Loucy (cell line): ENCODE data around the gene RAB27A.

Experiments used
- H2AFZ ChIP-seq: fragments of 200-600 bp; sonication (generic); 2 replicates; pipeline ENCODE4 v1.6.0; 2016; ENCODE audit warnings: antibody characterized with exemption, mild to moderate bottlenecking, low read length, moderate library complexity
- H3F3A ChIP-seq: fragments of 200-600 bp; 2 replicates; pipeline ENCODE4 v1.6.0; 2016; ENCODE audit warnings: antibody characterized with exemption, low read depth, mild to moderate bottlenecking
- H3K27me3 ChIP-seq: fragments of 200-600 bp; sonication (generic); 2 replicates; pipeline ENCODE4 v1.6.1; 2014; ENCODE audit warnings: low read length, mild to moderate bottlenecking; ENCODE audit not compliant: insufficient read depth, poor library complexity, severe bottlenecking
- H3K36me3 ChIP-seq: fragments of 200-600 bp; sonication (generic); 2 replicates; pipeline ENCODE4 v1.6.1; 2016; ENCODE audit warnings: low read length; ENCODE audit not compliant: insufficient read depth
- H3K4me1 ChIP-seq: fragments of 200-600 bp; sonication (generic); 2 replicates; pipeline ENCODE4 v1.5.1; 2014; ENCODE audit warnings: low read length, mild to moderate bottlenecking; ENCODE audit not compliant: insufficient read depth, poor library complexity, severe bottlenecking
- H3K4me2 ChIP-seq: fragments of 200-600 bp; sonication (generic); 2 replicates; pipeline ENCODE4 v1.6.0; 2014; ENCODE audit warnings: antibody characterized with exemption, low read length, low read depth, mild to moderate bottlenecking; ENCODE audit not compliant: poor library complexity, severe bottlenecking
- H3K4me3 ChIP-seq: fragments of 200-600 bp; sonication (generic); 2 replicates; pipeline ENCODE4 v1.5.1; 2014; ENCODE audit warnings: low read length, mild to moderate bottlenecking, mixed read lengths; ENCODE audit not compliant: poor library complexity, severe bottlenecking
- H3K79me2 ChIP-seq: fragments of 200-600 bp; sonication (generic); 2 replicates; pipeline ENCODE4 v1.6.1; 2014; ENCODE audit warnings: low read length; ENCODE audit not compliant: insufficient read depth
- H3K9ac ChIP-seq: fragments of 200-600 bp; sonication (generic); 2 replicates; pipeline ENCODE4 v1.6.0; 2014; ENCODE audit warnings: mild to moderate bottlenecking, low read depth, low read length, moderate library complexity; ENCODE audit not compliant: poor library complexity, severe bottlenecking
- H3K9me2 ChIP-seq: fragments of 200-600 bp; sonication (generic); replicated peaks from 2 replicates; pipeline ENCODE4 v1.6.1; 2016; ENCODE audit warnings: low read depth, low read length, mixed read lengths
- H3K9me3 ChIP-seq: fragments of 200-600 bp; sonication (generic); 2 replicates; pipeline ENCODE4 v1.6.1; 2014; ENCODE audit warnings: mild to moderate bottlenecking, antibody characterized with exemption, low read length, low read depth; ENCODE audit not compliant: insufficient read depth
- H4K20me1 ChIP-seq: fragments of 200-600 bp; sonication (generic); 2 replicates; pipeline ENCODE4 v1.6.0; 2014; ENCODE audit warnings: antibody characterized with exemption, low read length, mild to moderate bottlenecking; ENCODE audit not compliant: insufficient read depth, poor library complexity, severe bottlenecking
- CTCF ChIP-seq: fragments of 200-600 bp; sonication (generic); conservative IDR thresholded peaks from 2 replicates; pipeline ENCODE4 v1.5.1; 2014; ENCODE audit warnings: mild to moderate bottlenecking, antibody characterized with exemption, low read length
- EZH2phosphoT487 ChIP-seq: fragments of 200-600 bp; IDR thresholded peaks from 2 replicates; pipeline ENCODE4 v1.6.1; 2018; ENCODE audit warnings: antibody characterized with exemption, mild to moderate bottlenecking, moderate library complexity, borderline replicate concordance

RAB27A gene

DNA sequence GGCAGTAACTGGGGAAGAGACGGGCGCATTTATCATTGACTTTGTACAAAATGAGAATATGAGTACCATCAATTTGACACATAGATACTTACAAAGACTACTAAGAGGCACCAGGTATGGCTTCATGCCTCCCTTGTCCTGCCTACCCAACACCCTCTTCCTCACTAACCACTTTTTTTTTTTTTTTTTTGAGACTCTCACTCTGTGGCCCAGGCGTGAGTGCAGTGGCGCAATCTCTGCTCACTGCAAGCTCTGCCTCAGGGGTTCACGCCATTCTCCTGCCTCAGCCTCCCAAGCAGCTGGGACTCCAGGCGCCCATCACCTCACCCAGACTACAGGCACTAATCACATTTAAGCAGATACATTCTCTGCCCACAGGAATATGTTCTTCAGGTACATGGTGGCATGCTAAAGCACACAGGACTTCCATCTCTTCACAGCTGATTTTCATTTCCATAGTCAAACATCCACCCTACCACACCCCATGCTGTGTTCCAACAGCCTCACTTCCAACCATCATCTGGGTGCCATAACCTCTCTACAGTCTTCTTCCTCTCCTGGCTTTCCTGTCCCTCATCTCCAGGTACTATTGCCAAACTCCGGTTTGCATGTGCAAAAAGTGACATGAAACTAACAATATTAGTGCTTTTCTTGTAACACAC lies 41.7 kb downstream of the RAB27A start:
- H3K79me2 ChIP-seq, result peaks cover 86% of the 10 kb centered on the region

DNA sequence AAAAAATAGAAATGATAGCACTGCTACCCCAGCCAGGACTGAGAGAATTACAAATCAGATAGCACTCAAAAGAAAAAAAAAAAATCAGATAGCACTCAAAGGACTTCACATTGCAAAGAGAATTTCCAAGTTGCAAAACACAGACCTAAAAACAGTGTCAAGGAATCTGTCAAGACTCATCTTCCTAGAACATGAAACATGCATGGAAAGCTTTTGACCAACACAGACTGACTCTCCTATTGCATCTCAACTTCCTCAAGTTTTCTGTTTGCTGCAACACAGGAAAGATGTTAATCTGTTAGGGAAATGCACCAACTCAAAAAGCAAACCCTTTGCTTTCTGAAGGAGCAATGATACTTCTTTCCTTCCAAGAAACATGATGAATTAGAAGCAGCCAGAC lies 42.3 kb downstream of the RAB27A start:
- peaks cover 32% of the 10 kb centered on the region for H3K4me1 ChIP-seq
- no peaks in the 10 kb centered on the region for H3K27me3 ChIP-seq
- H3K4me2 ChIP-seq, result no peak overlapping the region
- H3K79me2 ChIP-seq, result peaks cover 86% of the 10 kb centered on the region
- H3K4me3 ChIP-seq, result no peak overlapping the region
- no peak overlapping the region for H3K9ac ChIP-seq
- peaks cover 19% of the 10 kb centered on the region; the same call in 1 of the 2 replicates for H3K36me3 ChIP-seq
- TF ChIP-seq CTCF, result no peak
- TF ChIP-seq EZH2phosphoT487, result no peak
- no peaks in the 10 kb centered on the region for H3K9me2 ChIP-seq
- no peaks in the 10 kb centered on the region for H3K9me3 ChIP-seq
- no peak overlapping the region for H2AFZ ChIP-seq
- H4K20me1 ChIP-seq, result peaks cover 6% of the 10 kb centered on the region
- no peaks in the 10 kb centered on the region for H3F3A ChIP-seq

More for the DNA sequence above, 41.7 kb downstream of the RAB27A start:
- Histone ChIP-seq H3K9me2 (no peaks in the 10 kb centered on the region), H4K20me1 (peaks cover 6% of the 10 kb centered on the region), H3K9me3 (no peaks in the 10 kb centered on the region), H3K4me1 (peaks cover 32% of the 10 kb centered on the region), H3K9ac (no peak overlapping the region), H2AFZ (no peak overlapping the region), H3K4me2 (no peak overlapping the region), H3K4me3 (no peak overlapping the region), H3K27me3 (no peaks in the 10 kb centered on the region), H3F3A (no peaks in the 10 kb centered on the region), H3K36me3 (peaks cover 19% of the 10 kb centered on the region; the same call in 1 of the 2 replicates)
- TF ChIP-seq CTCF (no peak), EZH2phosphoT487 (no peak)

DNA sequence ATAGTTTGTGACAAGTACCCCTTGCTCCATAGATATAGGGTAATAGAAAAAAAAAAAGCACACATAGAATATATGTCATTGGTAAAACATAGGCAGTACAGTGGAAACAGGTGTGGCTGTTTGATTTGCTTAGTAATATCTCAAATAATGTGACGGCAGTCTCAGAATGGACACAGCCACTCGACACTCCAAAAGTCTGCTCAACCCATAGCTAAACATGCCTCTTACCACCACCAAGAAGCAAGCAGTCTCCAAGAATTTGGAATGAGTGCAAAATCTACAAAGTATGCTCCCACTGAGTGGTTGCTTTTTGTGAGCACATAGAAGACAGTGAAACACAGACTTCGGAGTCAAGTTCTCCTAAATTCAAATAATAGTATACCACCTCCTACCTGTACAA lies 43.0 kb downstream of the RAB27A start:
- peaks cover 85% of the 10 kb centered on the region for H3K79me2 ChIP-seq
- H3K9me2 ChIP-seq, result no peaks in the 10 kb centered on the region
- no peaks in the 10 kb centered on the region for H3F3A ChIP-seq
- H3K4me2 ChIP-seq, result no peak overlapping the region
- H3K4me1 ChIP-seq, result peaks cover 28% of the 10 kb centered on the region
- H3K36me3 ChIP-seq, result peaks cover 19% of the 10 kb centered on the region; the same call in 1 of the 2 replicates
- TF ChIP-seq CTCF, result no peak
- TF ChIP-seq EZH2phosphoT487, result no peak
- H3K9me3 ChIP-seq, result no peaks in the 10 kb centered on the region
- no peak overlapping the region for H2AFZ ChIP-seq
- no peak overlapping the region for H3K9ac ChIP-seq
- peaks cover 6% of the 10 kb centered on the region for H4K20me1 ChIP-seq
- no peak overlapping the region for H3K4me3 ChIP-seq
- no peaks in the 10 kb centered on the region for H3K27me3 ChIP-seq
